ENCODE data around the gene CLIC5.

Gene CLIC5

GRCh38 chr6:46000905-46001304 is 14.8 kb downstream of the CLIC5 start:
- no peak for DNase-seq (ENCODE audit: extremely low read depth in 1 of 2, low read depth in 1 of 2)

- DNase-seq (ENCODE audit: extremely low read depth in 1 of 2, low read depth in 1 of 2): no peak
Observed at GRCh38 chr6:45998524-45998923, 17.1 kb downstream of the CLIC5 start.

- DNase-seq (ENCODE audit: extremely low read depth in 1 of 2, low read depth in 1 of 2): no peak
Observed at GRCh38 chr6:45997875-45998506, 17.7 kb downstream of the CLIC5 start.

GRCh38 chr6:45991189-45991588 is 24.5 kb downstream of the CLIC5 start:
- no peak for DNase-seq (ENCODE audit: extremely low read depth in 1 of 2, low read depth in 1 of 2)

GRCh38 chr6:45990162-45990561 is 25.5 kb downstream of the CLIC5 start:
- DNase-seq (ENCODE audit: extremely low read depth in 1 of 2, low read depth in 1 of 2): no peak

DNA sequence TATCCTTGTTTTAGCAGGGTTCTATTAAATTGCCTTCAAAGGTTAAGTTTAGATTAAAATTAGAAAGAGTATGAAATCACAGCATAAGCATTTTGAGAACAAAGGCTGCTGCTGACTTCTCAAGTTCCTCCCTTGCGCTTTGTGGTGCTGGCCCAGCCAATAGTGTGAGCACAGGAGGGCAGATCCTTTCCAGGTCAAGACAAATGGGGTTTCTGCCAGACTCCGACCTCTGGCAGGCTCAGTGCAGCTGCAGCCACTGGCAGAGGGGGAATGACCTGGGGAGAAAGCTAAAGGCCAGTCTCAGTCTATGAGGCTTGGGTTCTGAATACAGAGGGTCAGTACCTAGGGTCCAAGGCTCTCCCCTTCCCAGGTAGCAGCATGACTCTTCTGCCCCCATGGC is 27.0 kb downstream of the CLIC5 start:
- no peak for DNase-seq (ENCODE audit: extremely low read depth in 1 of 2, low read depth in 1 of 2)

GRCh38 chr6:45987856-45988255 is 27.8 kb downstream of the CLIC5 start:
- no peak for DNase-seq (ENCODE audit: extremely low read depth in 1 of 2, low read depth in 1 of 2)

GRCh38 chr6:45986746-45987274 is 28.9 kb downstream of the CLIC5 start:
- no peak for DNase-seq (ENCODE audit: extremely low read depth in 1 of 2, low read depth in 1 of 2)

- no peak for DNase-seq (ENCODE audit: extremely low read depth in 1 of 2, low read depth in 1 of 2)
Observed at GRCh38 chr6:45984788-45985425, 30.8 kb downstream of the CLIC5 start.

GRCh38 chr6:45984347-45984746 is 31.3 kb downstream of the CLIC5 start:
- DNase-seq (ENCODE audit: extremely low read depth in 1 of 2, low read depth in 1 of 2): no peak

- no peak for DNase-seq (ENCODE audit: extremely low read depth in 1 of 2, low read depth in 1 of 2)
Observed at GRCh38 chr6:45983062-45983461, 32.6 kb downstream of the CLIC5 start.

DNA sequence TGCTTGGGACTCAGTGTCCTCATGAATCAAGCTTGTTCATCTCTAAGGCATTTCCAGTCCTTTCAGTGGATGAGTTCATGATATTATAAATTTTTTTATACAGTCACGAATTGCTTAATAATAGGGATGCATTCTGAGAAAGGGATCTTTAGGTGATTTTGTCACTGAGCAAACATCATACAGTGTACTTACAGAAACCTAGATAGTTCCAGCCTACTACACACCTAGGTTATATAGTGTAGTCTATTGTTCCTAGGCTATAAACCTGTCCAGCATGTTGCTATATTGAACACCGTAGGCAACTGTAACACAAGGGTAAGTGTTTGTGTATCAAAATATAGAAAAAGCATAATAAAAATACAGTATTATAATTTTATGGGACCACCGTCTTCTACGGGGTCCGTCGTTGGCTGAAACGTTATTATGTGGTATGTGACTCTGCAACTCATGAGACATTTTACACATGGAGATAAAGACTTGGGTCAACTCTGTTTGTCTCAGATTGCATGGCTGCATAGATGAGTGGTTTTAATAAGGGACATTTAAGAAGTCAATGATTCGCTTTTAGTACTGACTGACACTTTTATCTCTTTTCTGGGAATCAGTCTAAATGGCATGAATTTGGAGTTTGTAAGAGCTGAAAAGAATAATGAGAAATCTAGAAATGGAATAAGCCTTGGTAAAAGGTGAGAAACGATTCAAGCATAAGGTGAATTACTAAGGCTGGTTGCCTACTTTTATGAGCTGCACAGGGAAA is 33.2 kb downstream of the CLIC5 start:
- DNase-seq (ENCODE audit: extremely low read depth in 1 of 2, low read depth in 1 of 2): no peak

DNA sequence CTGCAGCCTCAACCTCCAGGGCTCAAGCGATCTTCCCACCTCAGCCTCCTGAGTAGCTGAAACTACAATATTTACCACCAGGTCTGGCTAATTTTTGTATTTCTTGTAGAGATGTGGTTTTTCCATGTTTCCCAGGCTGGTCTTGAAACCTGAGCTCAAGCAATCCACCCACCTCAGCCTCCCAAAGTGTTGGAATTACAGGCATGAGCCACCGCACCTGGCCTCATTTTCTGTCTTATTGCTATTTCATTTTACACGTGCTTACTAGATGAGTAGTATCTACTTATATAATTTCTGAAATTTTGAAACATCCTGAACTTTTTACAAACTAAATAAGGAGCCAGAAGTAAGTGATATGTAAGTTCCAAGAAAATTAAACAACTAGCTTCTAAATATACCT is 34.6 kb downstream of the CLIC5 start:
- no peak for DNase-seq (ENCODE audit: extremely low read depth in 1 of 2, low read depth in 1 of 2)

GRCh38 chr6:45979311-45979710 is 36.3 kb downstream of the CLIC5 start:
- no peak for DNase-seq (ENCODE audit: extremely low read depth in 1 of 2, low read depth in 1 of 2)

GRCh38 chr6:45974596-45974995 is 41.1 kb downstream of the CLIC5 start:
- DNase-seq (ENCODE audit: extremely low read depth in 1 of 2, low read depth in 1 of 2): no peak

GRCh38 chr6:45972795-45973503 is 42.7 kb downstream of the CLIC5 start:
- DNase-seq (ENCODE audit: extremely low read depth in 1 of 2, low read depth in 1 of 2): no peak

DNA sequence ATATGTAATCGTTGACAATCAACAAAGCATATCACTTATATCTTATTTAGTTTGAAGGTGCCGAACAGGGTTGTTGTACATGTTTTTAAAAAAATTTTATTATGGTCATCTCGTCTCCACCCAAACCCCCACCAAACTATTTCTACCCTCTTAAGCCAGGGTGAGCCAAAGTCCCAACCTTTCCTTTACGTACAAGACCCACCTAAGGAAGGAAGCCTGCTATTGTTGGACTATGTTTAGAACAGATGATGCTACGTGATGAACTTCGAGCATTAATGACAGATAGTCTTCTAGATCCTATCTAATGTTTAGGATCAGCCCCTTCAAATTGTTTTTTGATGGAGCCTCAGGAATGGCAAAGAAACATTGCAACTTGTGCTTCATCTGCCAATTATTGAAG is 44.4 kb downstream of the CLIC5 start:
- no peak for DNase-seq (ENCODE audit: extremely low read depth in 1 of 2, low read depth in 1 of 2)

GRCh38 chr6:45970326-45970725 is 45.3 kb downstream of the CLIC5 start:
- no peak for DNase-seq (ENCODE audit: extremely low read depth in 1 of 2, low read depth in 1 of 2)

DNA sequence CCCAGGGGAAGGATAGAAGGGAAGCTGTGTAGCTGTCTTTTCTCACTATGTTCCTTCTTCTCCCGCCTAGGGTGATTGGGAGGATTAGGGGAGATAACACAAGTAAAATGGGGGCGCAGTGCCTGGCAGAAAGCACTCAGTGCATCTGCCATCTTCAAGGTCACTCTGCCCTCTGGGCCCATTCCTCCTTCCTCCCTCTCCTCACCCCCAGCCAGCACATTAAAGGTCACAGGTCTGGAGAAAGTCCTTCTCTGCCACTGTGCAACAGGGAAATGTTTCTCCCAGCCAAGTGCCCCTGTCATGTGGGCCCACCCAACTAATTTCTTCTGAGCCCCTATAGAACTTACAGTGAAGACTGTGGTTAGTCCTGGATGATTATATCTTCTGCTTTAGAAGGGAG is 45.8 kb downstream of the CLIC5 start:
- DNase-seq (ENCODE audit: extremely low read depth in 1 of 2, low read depth in 1 of 2): no peak

DNA sequence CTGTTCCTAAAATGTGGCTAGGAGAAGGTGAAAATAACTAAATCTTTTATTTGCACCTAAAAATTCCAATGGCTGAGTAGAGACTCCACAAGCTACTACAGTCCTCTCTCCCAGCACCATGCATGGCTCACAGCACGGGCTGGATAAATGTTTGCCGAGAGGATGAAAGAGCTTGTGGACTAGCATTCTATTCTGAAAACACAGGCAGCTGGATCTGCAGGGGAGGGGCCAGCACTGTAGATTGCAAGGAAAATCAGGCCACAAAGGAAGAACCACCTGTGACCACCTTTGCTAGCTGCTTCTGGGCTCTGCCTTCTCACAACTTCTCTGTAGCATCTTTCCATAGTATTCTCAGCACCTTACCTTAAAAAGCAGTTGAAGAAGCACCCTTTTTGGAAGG is 46.6 kb downstream of the CLIC5 start:
- DNase-seq (ENCODE audit: extremely low read depth in 1 of 2, low read depth in 1 of 2): no peak

- no peak for DNase-seq (ENCODE audit: extremely low read depth in 1 of 2, low read depth in 1 of 2)
Observed at GRCh38 chr6:45967363-45967762, 48.3 kb downstream of the CLIC5 start.

All from stimulated activated CD8-positive, alpha-beta memory T cell treated with anti-CD3 and anti-CD28 coated beads, Interleukin-7, amount 100 ng/mL, for 48 hours (primary cell).